HG03196 (cell line): ENCODE results near the gene LMBR1.
"Not testable (repeated sequence)": the region's sequence is repeated elsewhere in the genome, so short reads cannot be mapped to it uniquely, and the experiment has no call there.

ENCODE experiments used
- ATAC-seq: cut with Tn5 transposase; IDR thresholded peaks from one replicate; pipeline ENCODE4 v1.9.1; 2021; ENCODE audit not compliant: unreplicated experiment

Gene LMBR1

DNA sequence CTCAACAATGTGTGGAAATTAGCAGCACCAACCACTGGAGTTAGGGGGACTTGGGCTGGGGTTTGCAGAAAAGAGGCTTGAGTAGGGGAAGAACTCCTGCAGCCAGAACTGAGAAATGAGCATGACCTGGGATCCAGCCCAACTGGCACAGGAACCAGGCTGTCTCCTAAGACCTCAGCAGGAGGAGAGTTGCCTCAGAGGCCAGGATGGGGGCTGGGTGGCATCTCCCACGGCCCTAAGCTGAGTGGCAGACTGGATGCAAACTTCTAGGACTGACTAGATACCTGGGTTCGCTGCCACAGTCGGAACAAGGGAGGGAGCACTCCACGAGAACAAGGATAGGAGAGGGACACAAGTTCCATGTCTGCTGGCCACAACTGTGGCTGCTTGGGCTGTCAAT, 189.8 kb downstream of the LMBR1 start:
- no peak for ATAC-seq

DNA sequence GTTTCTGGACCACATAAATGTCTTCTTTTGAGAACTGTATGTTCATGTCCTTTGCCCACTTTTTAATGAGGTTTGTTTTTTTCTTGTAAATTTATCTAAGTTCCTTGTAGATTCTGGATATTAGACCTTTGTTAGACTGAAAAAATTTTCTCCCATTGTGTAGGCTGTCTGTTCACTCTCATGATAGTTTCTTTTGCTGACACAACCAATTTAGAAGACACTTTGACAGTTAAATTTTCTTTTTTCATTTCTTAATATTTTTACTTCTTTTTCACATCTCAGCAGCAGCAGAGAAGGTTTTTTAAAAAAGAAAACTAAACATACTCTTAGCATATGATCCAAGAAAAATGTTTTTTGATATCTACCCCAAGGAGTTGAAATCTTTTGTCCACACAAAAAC, 190.6 kb downstream of the LMBR1 start:
- no peak for ATAC-seq

DNA sequence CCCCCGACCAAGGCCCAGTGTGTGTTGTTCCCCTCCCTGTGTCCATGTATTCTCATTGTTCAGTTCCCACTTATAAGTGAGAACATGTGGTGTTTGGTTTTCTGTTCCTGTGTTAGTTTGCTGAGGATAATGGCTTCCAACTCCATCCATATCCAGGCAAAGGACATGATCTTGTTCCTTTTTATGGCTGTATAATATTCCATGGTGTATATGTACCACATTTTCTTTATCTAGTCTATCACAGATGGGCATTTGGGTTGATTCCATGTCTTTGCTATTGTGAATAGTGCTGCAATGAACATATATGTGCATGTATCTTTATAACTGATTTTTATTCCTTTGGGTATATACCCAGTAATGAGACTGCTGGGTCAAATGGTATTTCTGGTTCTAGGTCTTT, 191.2 kb downstream of the LMBR1 start:
- not testable (repeated sequence) for ATAC-seq

DNA sequence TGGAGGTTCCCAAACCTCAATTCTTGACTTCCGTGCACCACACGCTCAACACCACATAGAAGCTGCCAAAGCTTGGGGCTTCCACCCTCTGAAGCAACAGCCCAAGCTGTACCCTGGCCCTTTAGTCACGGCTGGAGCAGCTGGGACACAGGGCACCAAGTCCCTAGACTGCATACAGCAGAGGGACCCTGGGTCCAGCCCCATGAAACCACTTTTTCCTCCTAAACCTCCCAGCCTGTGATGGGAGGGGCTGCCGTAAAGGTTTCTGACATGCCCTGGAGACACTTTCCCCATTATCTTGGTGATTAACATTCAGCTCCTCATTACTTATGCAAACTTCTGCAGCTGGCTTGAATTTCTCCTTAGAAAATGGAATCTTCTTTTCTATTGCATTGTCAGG, 194.5 kb downstream of the LMBR1 start:
- not testable (repeated sequence) for ATAC-seq

DNA sequence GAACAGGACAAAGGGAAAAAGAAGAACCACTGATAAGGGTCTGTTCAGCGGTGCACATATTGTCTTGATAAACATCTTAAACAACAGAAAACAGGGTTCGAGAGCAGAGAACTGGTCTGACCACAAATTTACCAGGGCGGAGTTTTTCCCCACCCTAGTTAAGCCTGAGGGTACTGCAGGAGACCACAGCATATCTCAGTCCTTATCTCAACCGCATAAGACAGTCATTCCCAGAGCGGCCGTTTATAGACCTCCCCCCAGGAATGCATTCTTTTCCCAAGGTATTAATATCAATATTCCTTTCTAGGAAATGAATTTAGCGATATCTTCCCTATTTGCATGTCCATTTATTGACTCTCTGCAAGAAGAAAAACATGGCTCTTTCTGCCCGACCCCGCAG, 195.7 kb downstream of the LMBR1 start:
- ATAC-seq, result not testable (repeated sequence)

DNA sequence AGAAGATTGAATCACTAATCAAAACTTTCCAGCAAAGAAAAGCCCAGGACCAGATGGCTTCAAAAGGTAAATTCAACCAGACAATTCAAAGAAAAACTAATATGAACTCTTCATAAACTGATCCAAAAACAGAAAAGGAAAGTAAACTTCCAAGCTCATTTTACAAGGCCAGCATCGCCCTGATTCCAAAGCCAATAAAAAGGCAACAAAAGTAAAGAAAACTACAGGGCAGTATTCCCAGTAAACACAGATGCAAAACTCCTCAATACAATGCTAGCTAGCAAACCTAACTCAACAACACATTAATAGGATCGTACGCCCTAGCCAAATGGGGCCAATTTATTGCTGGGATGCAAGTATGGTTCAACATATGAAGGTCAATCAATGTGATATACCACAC, 199.4 kb downstream of the LMBR1 start:
- no peak for ATAC-seq

DNA sequence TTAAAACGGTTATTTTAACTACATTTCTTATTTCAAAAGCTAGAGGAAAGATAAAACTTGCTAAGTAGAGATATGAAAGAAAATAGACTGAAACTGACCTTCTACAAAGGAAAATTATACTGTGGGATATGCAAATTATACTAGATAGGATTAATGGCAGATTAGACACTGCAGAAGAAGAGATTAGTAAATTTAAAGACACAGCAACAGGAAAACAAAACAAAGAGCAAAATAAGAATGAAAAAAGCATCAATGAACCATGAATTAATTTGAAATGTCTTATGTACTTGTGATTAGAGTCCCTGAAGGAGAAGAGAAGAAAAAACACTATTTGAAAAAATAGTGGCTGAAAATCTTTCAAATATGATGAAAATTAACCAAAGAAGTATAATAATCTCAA, 200.1 kb downstream of the LMBR1 start:
- no peak for ATAC-seq

DNA sequence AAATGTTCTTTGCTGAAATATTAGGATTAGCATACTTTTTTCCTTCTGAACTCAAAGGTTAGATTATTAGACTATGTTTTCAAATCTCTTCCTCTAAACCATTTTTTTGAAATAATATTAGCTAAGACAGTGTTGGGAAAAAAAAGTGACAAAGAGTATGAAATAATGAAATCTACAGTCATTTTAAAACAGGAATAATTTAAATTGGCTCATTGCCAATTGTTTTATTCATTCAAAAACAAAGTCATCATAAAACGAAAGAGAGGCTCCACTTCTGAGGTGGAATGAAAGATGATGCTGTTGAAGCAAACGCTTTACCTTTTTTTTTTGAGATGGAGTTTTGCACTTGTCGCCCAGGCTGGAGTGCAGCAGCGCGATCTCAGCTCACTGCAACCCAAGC, 201.2 kb downstream of the LMBR1 start:
- ATAC-seq, result no peak

DNA sequence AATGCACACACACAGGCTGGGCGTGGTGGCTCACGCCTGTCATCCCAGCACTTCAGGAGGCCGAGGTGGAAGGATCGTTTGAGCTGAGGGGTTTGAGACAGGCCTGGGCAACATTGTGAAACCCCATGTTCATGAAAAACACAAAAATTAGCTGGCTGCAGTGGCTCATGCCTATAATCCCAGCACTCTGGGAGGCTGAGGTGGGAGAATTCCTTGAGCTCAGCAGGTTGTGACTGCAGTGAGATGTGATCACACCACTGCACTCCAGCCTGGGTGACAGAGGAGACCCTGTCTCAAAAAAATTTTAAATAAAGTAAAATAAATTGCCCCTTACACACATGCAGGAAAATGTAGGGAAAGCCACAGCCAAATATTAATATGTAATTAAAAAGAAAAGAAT, 208.3 kb downstream of the LMBR1 start:
- no peak for ATAC-seq

DNA sequence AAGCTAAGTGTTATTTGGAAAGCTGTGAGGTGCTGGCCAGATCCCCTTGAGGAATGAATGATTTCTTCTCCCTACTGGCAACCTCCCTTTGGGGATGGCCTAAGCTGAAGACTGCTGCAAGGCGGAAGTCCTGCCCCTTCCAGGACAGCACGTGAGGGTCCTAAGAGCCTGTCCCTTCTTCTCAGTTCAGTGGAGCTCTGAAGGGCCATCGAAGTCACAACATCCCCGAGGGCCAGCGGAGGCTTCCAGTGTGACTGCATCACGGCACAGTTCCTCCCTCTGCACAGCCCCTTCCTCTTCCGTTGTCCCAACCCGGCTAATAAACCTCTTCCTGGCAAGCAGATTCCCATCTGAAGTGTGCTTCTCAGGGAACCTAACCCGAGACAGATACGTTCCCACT, 208.7 kb downstream of the LMBR1 start:
- ATAC-seq, result no peak

DNA sequence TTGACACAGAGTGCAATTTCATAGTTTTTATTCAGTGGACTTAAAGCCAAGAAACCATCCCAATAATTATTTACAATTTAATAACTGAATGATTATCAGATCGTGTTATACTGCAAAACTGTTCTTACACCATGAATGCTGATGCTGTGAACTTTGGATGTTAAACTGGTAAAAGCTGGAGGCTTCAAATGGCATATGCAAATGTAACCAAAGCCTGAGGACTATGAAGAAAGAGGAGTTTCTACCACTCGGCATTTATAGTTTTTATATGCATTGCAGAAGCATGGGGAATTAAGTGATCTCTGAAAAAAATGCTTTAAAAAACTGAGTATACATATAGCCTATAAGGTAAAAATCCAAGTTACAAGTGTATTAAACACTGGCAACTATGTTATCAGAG, 210.1 kb downstream of the LMBR1 start:
- no peak for ATAC-seq

DNA sequence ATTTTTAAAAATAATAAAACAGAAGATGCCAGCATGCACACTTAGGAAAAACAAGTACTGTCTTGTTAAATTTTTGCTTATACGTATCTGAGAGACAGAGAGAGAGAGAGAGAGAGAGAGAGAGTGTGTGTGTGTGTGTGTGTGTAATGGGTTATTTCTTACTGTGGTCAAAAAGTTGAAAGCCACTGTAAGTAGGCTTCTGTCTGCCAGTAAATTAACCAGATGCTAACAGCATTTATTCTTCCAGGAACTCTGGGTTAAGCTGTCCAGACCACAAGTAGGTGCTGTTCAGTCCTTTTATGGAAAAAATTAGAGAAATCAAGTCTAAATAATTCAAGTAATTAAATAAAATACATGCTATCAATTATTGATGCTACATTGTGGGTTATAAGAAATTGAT, 212.7 kb downstream of the LMBR1 start:
- no peak for ATAC-seq

DNA sequence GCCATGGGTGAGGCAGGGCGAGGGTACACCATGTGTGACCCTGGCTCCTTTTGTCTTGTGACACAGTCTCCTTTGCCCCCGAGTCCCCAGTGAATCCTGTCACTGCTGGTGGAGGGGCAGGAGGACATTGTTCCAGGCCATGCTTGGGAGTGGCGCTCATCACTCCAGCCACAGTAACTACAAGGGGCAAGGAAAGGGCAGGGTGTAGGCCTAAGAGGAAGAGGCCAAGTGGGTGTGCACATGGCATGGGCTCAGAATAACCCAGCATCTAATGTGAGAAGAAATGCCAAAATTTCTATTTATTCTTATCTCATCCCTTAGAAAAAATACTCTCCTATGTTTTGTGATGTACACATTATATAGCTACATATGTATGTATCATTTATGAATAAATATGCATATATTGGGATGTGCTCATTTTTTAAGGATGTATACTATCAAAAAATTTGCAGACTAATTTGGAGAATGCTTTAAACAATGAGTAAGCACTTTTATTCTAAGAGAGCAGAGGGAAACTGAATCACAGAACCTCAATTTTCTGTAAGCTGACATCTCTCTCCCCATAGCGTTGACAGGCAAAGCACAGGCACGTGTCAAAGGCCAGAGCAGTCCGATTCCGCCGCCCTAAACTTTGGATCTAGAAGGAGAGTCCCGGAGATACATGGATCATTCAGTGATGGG, 215.5 kb downstream of the LMBR1 start:
- ATAC-seq, result no peak

DNA sequence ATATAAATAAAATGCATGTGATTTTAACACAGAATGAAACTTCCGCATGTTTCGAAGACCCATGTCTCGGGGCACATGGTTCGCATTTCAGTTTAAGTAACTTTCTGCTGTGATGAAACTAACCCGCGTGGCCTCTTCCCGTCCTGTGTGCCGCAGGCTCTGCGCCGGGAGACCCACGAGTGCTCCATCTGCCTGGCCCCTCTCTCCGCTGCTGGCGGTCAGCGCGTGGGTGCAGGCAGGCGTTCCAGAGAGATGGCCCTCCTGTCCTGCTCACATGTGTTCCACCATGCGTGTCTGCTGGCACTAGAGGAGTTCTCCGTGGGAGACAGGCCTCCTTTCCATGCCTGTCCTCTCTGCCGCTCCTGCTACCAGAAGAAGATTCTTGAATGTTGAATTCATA, 216.7 kb downstream of the LMBR1 start:
- ATAC-seq, result no peak

DNA sequence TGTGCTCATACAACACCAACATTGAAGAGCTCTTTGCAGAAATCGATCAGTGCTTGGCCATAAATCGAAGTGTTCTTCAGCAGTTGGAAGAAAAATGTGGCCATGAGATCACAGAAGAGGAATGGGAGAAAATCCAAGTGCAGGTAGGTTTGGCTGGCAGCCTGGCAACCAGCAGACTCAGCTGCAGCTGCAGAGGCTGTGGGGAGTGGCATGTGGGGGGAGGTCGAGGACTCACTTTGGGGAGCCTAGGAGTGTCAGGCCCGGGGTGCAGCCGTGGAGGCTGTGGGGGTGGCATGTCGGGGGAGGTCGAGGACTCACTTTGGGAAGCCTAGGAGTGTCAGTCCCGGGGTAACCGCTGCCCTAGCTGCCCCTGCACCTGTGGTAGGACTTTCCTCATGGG, 217.3 kb downstream of the LMBR1 start:
- ATAC-seq, result no peak

DNA sequence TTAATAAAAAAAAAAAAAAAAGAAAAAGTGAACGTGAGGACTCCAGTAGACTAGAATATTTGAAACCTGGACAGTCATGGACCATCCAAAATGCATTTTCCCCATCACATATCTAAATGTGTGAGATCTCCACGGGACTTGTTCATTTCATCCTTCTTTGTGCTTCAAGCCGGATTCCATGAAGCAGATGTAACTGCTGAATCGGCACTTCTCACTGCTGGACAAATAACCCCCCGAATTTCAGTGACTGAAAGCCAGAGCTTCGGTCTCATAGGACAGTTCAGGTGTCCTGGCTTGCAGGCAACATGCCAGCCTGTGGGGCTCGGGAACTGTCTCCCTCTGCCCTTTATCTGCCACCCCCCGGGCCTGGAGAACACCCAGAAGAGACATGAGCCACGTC, 219.1 kb downstream of the LMBR1 start:
- ATAC-seq, result no peak

DNA sequence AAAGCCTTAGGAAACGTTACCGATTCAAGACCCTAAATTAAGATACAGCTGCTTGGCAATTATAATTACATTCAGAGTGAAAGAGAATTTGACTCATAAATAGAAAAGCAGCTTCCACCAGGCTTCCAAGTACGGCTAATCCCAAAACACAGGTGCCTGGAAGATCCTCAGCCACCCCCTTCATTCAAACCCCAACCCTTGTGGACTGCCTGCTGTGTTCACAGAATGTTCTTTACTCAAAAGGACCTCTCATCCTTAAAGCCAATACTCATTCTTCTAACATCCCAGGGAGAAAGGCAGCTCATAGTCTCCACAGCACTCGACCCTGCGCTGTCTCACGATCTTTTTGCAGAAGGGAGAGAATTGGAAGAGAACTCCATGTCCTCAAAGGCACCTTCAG, 219.5 kb downstream of the LMBR1 start:
- no peak for ATAC-seq

DNA sequence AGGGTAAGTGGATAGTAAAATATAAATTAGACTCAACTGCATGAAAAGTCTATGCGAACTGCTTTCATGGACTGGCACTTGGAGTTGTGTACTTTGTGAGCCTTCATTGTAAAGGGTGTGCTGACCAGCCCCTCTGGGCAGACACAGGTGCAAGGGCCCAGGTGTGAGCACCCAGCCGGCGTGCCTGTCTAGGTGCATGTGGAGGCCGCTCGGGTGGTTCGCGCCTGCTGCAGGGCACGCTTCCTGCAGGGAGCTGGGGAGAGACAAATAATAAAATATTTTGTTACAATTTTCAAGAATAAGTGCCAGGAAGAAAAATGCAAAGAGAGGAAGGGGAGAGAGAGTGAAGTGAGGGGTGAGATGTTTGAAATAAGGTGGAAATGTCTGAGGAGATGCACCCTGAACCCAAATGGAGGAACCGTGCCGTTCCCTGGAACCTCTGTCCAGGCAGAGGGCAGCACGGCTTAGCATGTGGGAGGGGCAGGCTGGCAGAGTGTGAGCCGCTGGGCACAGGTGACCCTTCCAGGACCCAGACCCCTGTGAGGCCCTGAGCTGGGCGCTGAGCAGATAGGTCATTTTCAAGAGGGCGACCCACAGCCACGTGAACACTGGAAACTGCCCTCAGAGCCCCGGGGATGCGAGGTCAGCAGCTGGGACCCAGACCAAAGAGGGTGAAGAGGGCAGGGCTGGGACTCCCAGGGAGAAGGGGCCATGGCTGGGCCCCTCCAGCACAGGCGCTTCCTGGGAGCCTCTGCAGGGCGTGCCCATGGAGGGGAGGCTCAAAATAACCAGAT, 223.8 kb downstream of the LMBR1 start:
- no peak for ATAC-seq

DNA sequence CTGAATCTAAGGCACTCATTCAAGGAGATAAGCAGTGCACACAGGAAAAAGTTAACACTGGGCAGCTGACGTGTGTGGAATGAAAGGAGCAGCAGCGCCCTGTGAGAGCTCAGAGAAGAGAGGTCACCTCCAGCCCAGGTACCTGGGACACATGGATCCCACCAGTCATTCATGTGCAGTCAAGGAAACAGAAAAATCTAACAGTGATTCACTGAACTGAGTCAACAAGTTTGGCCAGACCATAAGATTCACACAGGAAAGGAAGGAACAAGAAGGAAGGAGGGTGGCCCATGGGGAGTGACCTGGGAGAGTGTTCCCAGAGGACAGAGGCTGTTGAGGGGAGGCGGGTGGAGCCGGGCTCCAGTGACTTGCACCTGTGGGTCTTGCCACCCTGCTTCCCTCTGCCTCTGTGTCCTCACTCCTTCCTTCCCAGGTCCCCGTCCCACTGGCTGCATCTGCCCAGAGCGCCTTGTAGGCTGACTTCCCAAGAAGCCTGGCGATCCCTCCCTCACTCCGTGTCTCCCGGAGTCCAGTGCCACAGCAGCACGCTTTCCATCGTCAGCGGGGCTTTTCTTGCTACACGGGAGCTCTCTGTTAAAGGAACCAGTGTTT, 224.7 kb downstream of the LMBR1 start:
- no peak for ATAC-seq

DNA sequence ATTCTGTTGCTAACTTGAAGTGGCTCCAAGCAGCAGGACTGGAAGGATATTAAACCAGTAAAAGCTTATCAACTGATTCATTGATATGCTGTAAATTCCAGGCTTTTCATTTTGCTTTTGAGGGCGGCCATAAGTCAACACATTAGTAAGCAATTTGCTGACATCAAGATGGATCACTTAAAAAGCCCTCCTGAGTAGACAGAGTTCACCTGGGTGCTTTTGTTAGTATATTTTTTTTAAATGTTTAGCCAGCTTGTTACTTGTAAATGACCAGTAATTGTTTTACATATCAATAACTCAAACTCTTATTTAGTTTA, 225.9 kb downstream of the LMBR1 start:
- ATAC-seq, result no peak

DNA sequence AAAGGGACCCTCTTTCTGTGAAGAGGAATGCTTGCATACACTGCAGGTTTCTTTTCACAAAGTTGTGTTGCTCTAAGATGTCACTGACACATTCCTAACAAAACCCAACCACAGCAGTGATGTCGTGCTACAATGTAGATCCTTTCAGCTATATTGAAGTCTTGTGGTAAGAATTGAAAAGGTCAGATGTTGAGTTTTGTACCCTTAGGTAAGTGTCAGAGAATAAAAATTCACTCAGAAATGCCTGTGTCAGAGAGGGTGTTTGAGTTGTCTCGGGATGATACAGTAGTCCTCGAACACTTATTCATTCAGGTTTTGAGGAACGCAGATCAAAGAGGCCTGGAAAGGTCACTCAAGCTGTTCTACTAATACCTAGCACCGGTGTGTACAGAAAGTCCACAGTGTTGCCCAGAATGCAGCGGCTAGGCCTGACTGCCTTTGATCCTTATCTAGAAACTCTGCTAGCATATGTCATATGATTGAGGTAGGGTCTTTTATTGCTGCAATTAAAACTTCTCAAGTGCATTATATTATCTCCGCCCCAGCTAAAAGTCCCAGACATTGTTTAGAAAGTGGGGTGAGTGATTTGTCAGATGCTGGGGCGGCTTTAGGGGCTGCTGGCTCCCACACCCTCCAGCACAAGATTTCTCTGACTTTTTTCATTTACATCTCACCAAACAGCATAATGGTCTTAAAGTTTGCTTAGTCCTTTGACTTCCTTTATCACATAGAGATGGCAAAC, 226.4 kb downstream of the LMBR1 start:
- no peak for ATAC-seq

DNA sequence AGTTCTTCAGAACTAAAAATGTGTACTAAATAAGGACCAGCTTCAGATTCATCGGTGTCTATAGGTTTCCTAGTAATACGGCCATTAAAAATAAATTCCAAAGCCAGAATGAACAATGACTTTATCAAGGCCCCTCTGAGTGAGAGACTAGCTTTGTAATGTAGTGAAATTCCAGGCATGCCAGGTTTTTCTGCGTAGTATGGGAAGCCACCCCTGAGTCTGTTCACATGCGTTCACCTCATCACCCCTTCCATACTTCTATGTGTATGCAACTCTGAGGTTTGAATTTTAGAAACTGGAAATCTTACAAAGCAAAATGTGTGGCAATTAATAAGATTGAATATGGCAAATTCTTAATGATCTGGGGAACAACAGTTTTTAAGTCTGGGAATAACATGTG, 227.9 kb downstream of the LMBR1 start:
- no peak for ATAC-seq
